H1 (cell line): ENCODE measurements around the gene EXT2. TPM values are rescaled to one million over a fixed set of nuclear protein-coding genes. Genes with fewer than 3 reads are reported as not detected.

Source experiments
- CTCF ChIA-PET: fragments of 300-600 bp; sonication (Branson Sonifier 250); formaldehyde crosslinking; loops from one replicate; lab custom pipeline; 2021; ENCODE audit not compliant: partially characterized antibody; lab: Charles Lee
- POLR2A ChIA-PET: fragments of 300-600 bp; sonication (Branson Sonifier 250); formaldehyde crosslinking; loops from one replicate; lab custom pipeline; 2021; ENCODE audit warnings: inconsistent platforms; ENCODE audit not compliant: partially characterized antibody; lab: Charles Lee
- DNase-seq, 2 experiments: peaks; one replicate each; pipeline versions ENCODE4 v3.0.0 to v3.0.0-alpha.2; 2010 to 2022; ENCODE audit warnings: low spot score in 2 of 2, low read depth in 1 of 2, mixed read lengths in 1 of 2
- FAIRE-seq: peaks from 2 replicates; lab custom pipeline; 2011; peaks lifted over from hg19 to GRCh38; lab: Jason Lieb, UNC
- H2AFZ ChIP-seq: 2 replicates; pipeline ENCODE4 v1.8.1; 2012; ENCODE audit warnings: low read length, inconsistent platforms
- H2AK5ac ChIP-seq: 2 replicates; pipeline ENCODE4 v1.6.1; 2013; ENCODE audit warnings: low read depth, low read length
- H2BK120ac ChIP-seq: replicated peaks from 2 replicates; pipeline ENCODE3; 2013; ENCODE audit warnings: low read depth, low read length, inconsistent platforms
- H2BK12ac ChIP-seq: 2 replicates; pipeline ENCODE4 v1.6.1; 2013; ENCODE audit warnings: low read depth, low read length
- H2BK15ac ChIP-seq: 2 replicates; pipeline ENCODE4 v1.6.1; 2013; ENCODE audit warnings: low read length
- H2BK20ac ChIP-seq: 2 replicates; pipeline ENCODE4 v1.6.1; 2013; ENCODE audit warnings: low read length
- H2BK5ac ChIP-seq: 2 replicates; pipeline ENCODE4 v1.6.1; 2013; ENCODE audit warnings: low read depth, low read length
- H3K14ac ChIP-seq: 2 replicates; pipeline ENCODE4 v1.6.1; 2013; ENCODE audit warnings: inconsistent platforms; ENCODE audit not compliant: insufficient read length
- H3K18ac ChIP-seq: 2 replicates; pipeline ENCODE4 v1.6.1; 2013; ENCODE audit warnings: low read length; ENCODE audit errors: extremely low read depth
- H3K23ac ChIP-seq: 2 replicates; pipeline ENCODE4 v1.6.1; 2013; ENCODE audit warnings: inconsistent platforms; ENCODE audit not compliant: insufficient read length
- H3K23me2 ChIP-seq: 2 replicates; pipeline ENCODE4 v1.6.1; 2013; ENCODE audit warnings: low read depth, low read length
- H3K27ac ChIP-seq: 2 replicates; pipeline ENCODE4 v1.6.1; 2011; ENCODE audit warnings: low read depth, low read length, inconsistent platforms
- H3K27me3 ChIP-seq, 4 experiments: replicated peaks in 1 of 4; 1 replicate in 1 of 4; 2 replicates in 3 of 4; pipeline versions ENCODE4 v1.6.1 to v1.8.1; 2011 to 2013; ENCODE audit warnings: low read length in 3 of 4, mild to moderate bottlenecking in 3 of 4, inconsistent platforms in 2 of 4, mixed read lengths in 2 of 4, moderate library complexity in 1 of 4; ENCODE audit not compliant: control insufficient read depth in 3 of 4, insufficient read depth in 3 of 4; ENCODE audit errors: extremely low read depth in 1 of 4
- H3K36me3 ChIP-seq, 4 experiments: 2 replicates each; pipeline versions ENCODE4 v1.6.1 to v1.8.1; 2011 to 2013; ENCODE audit warnings: mild to moderate bottlenecking in 4 of 4, low read length in 3 of 4, moderate library complexity in 2 of 4, control low read depth in 1 of 4, inconsistent platforms in 1 of 4; ENCODE audit not compliant: insufficient read depth in 4 of 4, control insufficient read depth in 2 of 4
- H3K4ac ChIP-seq: replicated peaks from 2 replicates; pipeline ENCODE3; 2013; ENCODE audit warnings: low read length, low read depth, mixed read lengths, inconsistent platforms; ENCODE audit not compliant: insufficient read length
- H3K4me1 ChIP-seq, 4 experiments: replicated peaks in 1 of 4; 1 replicate in 1 of 4; 2 replicates in 3 of 4; pipeline versions ENCODE4 v1.6.1 to v1.8.1; 2011 to 2013; ENCODE audit warnings: low read length in 3 of 4, inconsistent platforms in 2 of 4, mixed read lengths in 1 of 4; ENCODE audit not compliant: insufficient read depth in 4 of 4, control insufficient read depth in 3 of 4
- H3K4me2 ChIP-seq, 2 experiments: 2 replicates each; pipeline versions ENCODE4 v1.6.1 to v1.8.1; 2011 to 2013; ENCODE audit warnings: low read depth in 2 of 2, low read length in 2 of 2, control low read depth in 1 of 2, inconsistent platforms in 1 of 2, mild to moderate bottlenecking in 1 of 2; ENCODE audit not compliant: insufficient read depth in 1 of 2
- H3K4me3 ChIP-seq, 4 experiments: fragments of 200-600, 300-600 bp in 1 of 4; sonication (generic), shearing (Covaris generic), sonication (Bioruptor Twin) in 1 of 4; 2 replicates each; pipeline versions ENCODE4 v1.5.1 to v1.8.1; 2011 to 2016; ENCODE audit warnings: low read length in 4 of 4, low read depth in 3 of 4, control low read depth in 2 of 4, inconsistent platforms in 2 of 4, mild to moderate bottlenecking in 2 of 4, mixed read lengths in 1 of 4, moderate library complexity in 1 of 4; ENCODE audit not compliant: insufficient read depth in 2 of 4; ENCODE audit errors: extremely low read depth in 1 of 4
- H3K56ac ChIP-seq: replicated peaks from 2 replicates; pipeline ENCODE3; 2013; ENCODE audit warnings: low read depth, mild to moderate bottlenecking, mixed read lengths, low read length, inconsistent platforms; ENCODE audit not compliant: insufficient read length
- H3K79me1 ChIP-seq: 2 replicates; pipeline ENCODE4 v1.6.1; 2013; ENCODE audit warnings: low read depth, low read length, control low read depth
- H3K79me2 ChIP-seq, 2 experiments: 2 replicates each; pipeline versions ENCODE4 v1.6.1 to v1.8.1; 2012 to 2013; ENCODE audit warnings: low read length in 2 of 2, mild to moderate bottlenecking in 2 of 2, inconsistent platforms in 1 of 2; ENCODE audit not compliant: insufficient read depth in 2 of 2, control insufficient read depth in 1 of 2
- H3K9ac ChIP-seq, 4 experiments: replicated peaks in 1 of 4; 1 replicate in 1 of 4; 2 replicates in 3 of 4; pipeline versions ENCODE4 v1.6.1 to v1.8.1; 2011 to 2013; ENCODE audit warnings: low read depth in 3 of 4, low read length in 3 of 4, control low read depth in 2 of 4, mild to moderate bottlenecking in 2 of 4, moderate library complexity in 2 of 4, inconsistent platforms in 1 of 4; ENCODE audit errors: extremely low read depth in 1 of 4
- H3K9me3 ChIP-seq, 2 experiments: 2 replicates each; pipeline versions ENCODE4 v1.6.1 to v1.8.1; 2012 to 2013; ENCODE audit warnings: mild to moderate bottlenecking in 2 of 2, moderate library complexity in 2 of 2, control low read depth in 1 of 2, inconsistent platforms in 1 of 2, low read depth in 1 of 2, low read length in 1 of 2, mixed read lengths in 1 of 2; ENCODE audit not compliant: insufficient read depth in 2 of 2
- H4K20me1 ChIP-seq, 2 experiments: replicated peaks in 1 of 2; 2 replicates each; pipeline versions ENCODE3 to v1.8.1; 2011 to 2013; ENCODE audit warnings: inconsistent platforms in 2 of 2, low read length in 2 of 2, mild to moderate bottlenecking in 1 of 2; ENCODE audit not compliant: insufficient read depth in 2 of 2, control insufficient read depth in 1 of 2
- H4K5ac ChIP-seq: 2 replicates; pipeline ENCODE4 v1.6.1; 2013; ENCODE audit warnings: low read length, low read depth, mixed read lengths, inconsistent platforms; ENCODE audit not compliant: insufficient read length
- H4K8ac ChIP-seq: 2 replicates; pipeline ENCODE4 v1.8.0; 2013; ENCODE audit warnings: mild to moderate bottlenecking, moderate library complexity, low read length, inconsistent platforms; ENCODE audit not compliant: insufficient read depth; ENCODE audit errors: extremely low read depth
- H4K91ac ChIP-seq: replicated peaks from 2 replicates; pipeline ENCODE3; 2013; ENCODE audit warnings: low read length, mixed read lengths, inconsistent platforms; ENCODE audit not compliant: insufficient read length
- ASH2L ChIP-seq: fragments of 200-600, 300-600 bp; sonication (generic); IDR thresholded peaks from one replicate; pipeline ENCODE4 v1.7.1; 2017; ENCODE audit warnings: low read length
- BRCA1 ChIP-seq: IDR thresholded peaks from 2 replicates; pipeline ENCODE4 v1.6.1; 2012; ENCODE audit warnings: low read depth, low read length, improper control_type of control experiment
- CREB1 ChIP-seq: IDR thresholded peaks from 2 replicates; pipeline ENCODE4 v1.6.1; 2012; ENCODE audit warnings: inconsistent platforms
- CTBP2 ChIP-seq: IDR thresholded peaks from 2 replicates; pipeline ENCODE4 v1.7.0; 2011; ENCODE audit warnings: borderline replicate concordance, mild to moderate bottlenecking, moderate library complexity, mixed read lengths, low read length; ENCODE audit not compliant: insufficient read depth, insufficient read length
- EZH2 ChIP-seq: fragments of 200-600 bp; sonication (generic); IDR thresholded peaks from 2 replicates; pipeline ENCODE4 v1.7.1; 2012; ENCODE audit warnings: low read depth, mild to moderate bottlenecking, moderate library complexity, low read length, inconsistent platforms; ENCODE audit not compliant: severe bottlenecking
- HDAC2 ChIP-seq, 2 experiments: fragments of 300-600 bp in 1 of 2; sonication (generic) in 1 of 2; IDR thresholded peaks; 2 replicates each; pipeline ENCODE4 v1.6.1; 2011 to 2012; ENCODE audit warnings: low read depth in 2 of 2, low read length in 2 of 2, mild to moderate bottlenecking in 2 of 2, moderate library complexity in 2 of 2, borderline replicate concordance in 1 of 2, inconsistent platforms in 1 of 2
- KDM1A ChIP-seq: fragments of 200-600, 300-600 bp; sonication (generic); IDR thresholded peaks from 2 replicates; pipeline ENCODE4 v1.7.1; 2016; ENCODE audit warnings: mild to moderate bottlenecking, low read length, borderline replicate concordance
- PHF8 ChIP-seq: fragments of 200-600 bp; sonication (generic); conservative IDR thresholded peaks from 2 replicates; pipeline ENCODE4 v1.7.1; 2012; ENCODE audit warnings: low read depth, mild to moderate bottlenecking, inconsistent platforms, low read length, moderate library complexity
- POLR2AphosphoS5 ChIP-seq: IDR thresholded peaks from 2 replicates; pipeline ENCODE4 v1.6.1; 2011; ENCODE audit warnings: low read depth, low read length
- SRF ChIP-seq: IDR thresholded peaks from 2 replicates; pipeline ENCODE4 v1.6.1; 2011; ENCODE audit warnings: mild to moderate bottlenecking, low read depth, low read length, moderate library complexity
- SUZ12 ChIP-seq: fragments of 200-600 bp; sonication (generic); IDR thresholded peaks from 2 replicates; pipeline ENCODE4 v1.6.1; 2012; ENCODE audit warnings: mild to moderate bottlenecking, inconsistent platforms, low read length, moderate library complexity, mixed read lengths
- TAF7 ChIP-seq: optimal IDR thresholded peaks from 2 replicates; pipeline ENCODE3; 2011; ENCODE audit warnings: low read depth, mild to moderate bottlenecking, inconsistent platforms, low read length, moderate library complexity, borderline replicate concordance
- TBP ChIP-seq: IDR thresholded peaks from 2 replicates; pipeline ENCODE4 v1.6.1; 2011; ENCODE audit warnings: low read depth, low read length, improper control_type of control experiment
- WGBS, 2 experiments: shearing (Covaris generic) in 1 of 2; methylation state at CpG; one replicate each; pipeline versions ENCODE4 v1.1.6 to v1.1.7; 2013 to 2015; ENCODE audit warnings: low lambda C conversion rate in 2 of 2, mixed read lengths in 2 of 2, inconsistent platforms in 1 of 2, low coverage in 1 of 2, missing lambda C conversion rate in 1 of 2; ENCODE audit not compliant: insufficient replicate concordance in 2 of 2, insufficient coverage in 1 of 2, insufficient read length in 1 of 2; ENCODE audit errors: extremely low coverage in 1 of 2, missing lambda C conversion rate in 1 of 2; 5-methylcytosine and 5-hydroxymethylcytosine counted together
- polyA plus RNA-seq, 7 experiments: library from polyadenylated mRNA; depleted of rRNA in 3 of 7; stranded (reverse) in 5 of 7; unstranded in 2 of 7; fragments of >200 nt in 5 of 7; fragments of 200-250 nt in 2 of 7; gene quantifications; 1 replicate in 5 of 7; 2 replicates in 1 of 7; 4 replicates in 1 of 7; pipeline versions ENCODE4 v1.2.1 to v1.2.3, GENCODE V29; 2011 to 2013; ENCODE audit warnings: missing spikeins in 2 of 7, mixed read lengths in 2 of 7
- total RNA-seq: library from RNA; stranded (reverse); fragmentation: NEBNext Ultra II Directional; extraction: Animal tissue kit (Norgen Biotek cat#: 25700); gene quantifications from 2 replicates; pipeline ENCODE4 v1.2.1, GENCODE V29; 2021
- TF ChIP-seq, protein P1 (sequence below): IDR thresholded peaks from 2 replicates; pipeline ENCODE4 v1.6.1; 2011; ENCODE audit warnings: low read depth, mild to moderate bottlenecking, low read length; ENCODE audit not compliant: insufficient read depth

EXT2 gene
- total and polyA plus RNA-seq, 2 of the 8 experiments (the other 6 are each of a cell fraction or from before 2014, with no cell fraction given) = 29.8 to 42.8 TPM

DNA sequence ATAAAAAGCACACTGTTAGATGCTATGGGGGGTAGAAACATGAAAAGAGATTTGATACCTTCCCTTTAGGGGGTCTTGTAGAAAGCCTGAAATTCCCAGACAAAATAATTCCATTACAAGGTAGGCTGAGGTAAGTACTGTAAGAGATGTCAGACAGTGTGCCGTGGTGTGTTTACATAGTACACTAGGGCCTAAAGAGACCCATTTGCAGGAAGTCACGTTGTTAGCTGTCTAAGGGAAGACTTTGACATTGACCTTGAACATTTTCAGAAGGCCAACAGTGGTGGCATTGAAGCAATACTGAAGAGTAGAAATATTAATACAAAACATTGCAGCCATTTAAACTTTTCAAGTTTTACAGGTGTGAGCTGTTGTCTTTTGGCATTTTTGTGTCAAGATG, 30.8 kb downstream of the EXT2 start:
- H2AFZ ChIP-seq = no peak overlapping the region
- H3K9ac ChIP-seq = no peak overlapping the region
- FAIRE-seq = no peak
- no peak overlapping the region for H3K23ac ChIP-seq
- no peaks in the 10 kb centered on the region for H3K9me3 ChIP-seq
- H3K79me1 ChIP-seq = no peaks in the 10 kb centered on the region; the same call in 1 of the 2 replicates
- peaks cover 2 to 24% (median 8%) of the 10 kb centered on the region in 4 experiments; a peak in 6 of 8 replicates for H3K36me3 ChIP-seq
- H4K8ac ChIP-seq = no peak overlapping the region
- no peak overlapping the region for H4K5ac ChIP-seq
- H3K4me3 ChIP-seq = no peak overlapping the region
- H3K56ac ChIP-seq = no peak overlapping the region
- ChIA-PET CTCF (interaction anchor here (0.7 to 2.8 kb wide), 4 partner anchors 10 to 366 kb away, joined by 3 to 6 read pairs (median 4); no protein-coding TSS in a partner anchor), POLR2A (no interaction called here)
- no peak overlapping the region for H3K4me2 ChIP-seq
- H2BK12ac ChIP-seq = no peak overlapping the region
- peaks cover 2 to 3% of the 10 kb centered on the region in 2 experiments for H4K20me1 ChIP-seq
- no peaks in the 10 kb centered on the region; the same call in 1 of the 2 replicates for H3K23me2 ChIP-seq
- H2BK20ac ChIP-seq = no peak overlapping the region
- H3K79me2 ChIP-seq = no peaks in the 10 kb centered on the region
- 84% methylated on average over 2 of the region's 2 CpGs; no CpG with 5 or more reads in 1 of the 2 experiments for WGBS, 2 experiments
- no peak overlapping the region for H2BK5ac ChIP-seq
- H3K18ac ChIP-seq = no peak overlapping the region
- H3K4me1 ChIP-seq = no peaks in the 10 kb centered on the region
- H2BK15ac ChIP-seq = no peak overlapping the region
- H4K91ac ChIP-seq = no peak overlapping the region
- H3K27ac ChIP-seq = no peak overlapping the region
- DNase-seq = no peak
- no peaks in the 10 kb centered on the region for H3K27me3 ChIP-seq
- no peak overlapping the region for H3K14ac ChIP-seq
- no peak overlapping the region for H2BK120ac ChIP-seq
- no peak overlapping the region for H2AK5ac ChIP-seq
- H3K4ac ChIP-seq = no peak overlapping the region
- TF ChIP-seq BRCA1 (no peak), SUZ12 (no peak), SRF (no peak), HDAC2 (IDR thresholded peaks at IDR 0.05; ENCODE audit: borderline replicate concordance in 1 of 2, low read depth in 2 of 2, low read length in 2 of 2) (no peak), PHF8 (no peak), TAF7 (no peak), CREB1 (no peak), CTBP2 (no peak), POLR2AphosphoS5 (no peak), EZH2 (no peak), TBP (no peak), KDM1A (no peak), ASH2L (no peak)
- TF ChIP-seq, protein P1, sequence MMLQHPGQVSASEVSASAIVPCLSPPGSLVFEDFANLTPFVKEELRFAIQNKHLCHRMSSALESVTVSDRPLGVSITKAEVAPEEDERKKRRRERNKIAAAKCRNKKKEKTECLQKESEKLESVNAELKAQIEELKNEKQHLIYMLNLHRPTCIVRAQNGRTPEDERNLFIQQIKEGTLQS = no peak
